Cerebellar cortex (tissue), 1 donor: ENCODE measurements around the gene TAB2.
"Not testable (repeated sequence)": the region's sequence is repeated elsewhere in the genome, so short reads cannot be mapped to it uniquely, and the experiment has no call there.

Source experiments
- DNase-seq: peaks from one replicate; pipeline ENCODE4 v3.0.0-alpha.2; 2015; ENCODE audit warnings: low spot score

The TAB2 gene

DNA sequence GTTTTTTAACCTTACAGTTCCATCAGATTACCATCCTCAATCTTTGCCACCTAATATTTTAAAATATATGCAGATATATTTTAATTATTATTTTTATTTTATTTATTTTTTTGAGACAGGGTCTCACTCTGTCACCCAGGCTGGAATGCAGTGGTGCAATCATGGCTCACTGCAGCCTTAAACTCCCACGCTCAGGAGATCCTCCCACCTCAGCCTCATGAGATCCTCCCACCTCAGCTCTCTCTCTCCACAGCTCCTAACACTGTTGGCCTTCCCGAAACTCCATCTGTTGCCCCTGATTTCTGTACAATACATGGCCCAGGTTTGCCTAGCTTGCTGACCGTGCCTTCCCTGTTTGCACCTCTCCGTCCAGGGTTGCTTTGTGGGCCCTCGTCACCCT, 4.4 kb upstream of the TAB2 start:
- no peak for DNase-seq

- no peak for DNase-seq
These were observed 3.7 kb upstream of the TAB2 start for GRCh38 chr6:149313861-149314260.

DNA sequence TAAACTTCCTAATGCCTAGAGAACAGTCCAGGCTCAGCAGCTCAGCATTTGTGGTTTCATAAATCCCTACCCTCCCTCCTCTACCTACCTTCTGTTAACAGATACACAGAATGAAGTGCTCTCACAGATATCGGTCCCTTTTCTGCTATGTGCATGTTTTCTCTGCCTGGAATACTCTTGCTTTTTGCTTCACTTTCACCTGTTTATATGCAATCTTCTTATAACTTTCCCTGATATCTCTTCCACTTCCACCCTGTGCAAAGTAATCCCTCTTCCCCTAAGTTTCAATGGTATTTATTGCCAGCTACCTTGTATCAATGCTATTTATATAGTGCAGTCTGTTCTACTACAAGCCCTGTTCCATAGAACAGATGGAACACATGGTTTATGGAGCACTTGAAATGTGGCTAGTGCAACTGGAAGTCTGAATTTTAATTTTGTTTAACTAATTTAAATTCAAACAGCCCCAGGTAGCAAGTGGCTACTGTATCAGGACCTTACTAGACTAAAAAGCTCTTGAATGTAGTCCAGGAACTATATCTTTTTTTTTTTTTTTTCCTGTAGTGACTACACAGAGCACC, 3.1 kb upstream of the TAB2 start:
- DNase-seq, result no peak

DNA sequence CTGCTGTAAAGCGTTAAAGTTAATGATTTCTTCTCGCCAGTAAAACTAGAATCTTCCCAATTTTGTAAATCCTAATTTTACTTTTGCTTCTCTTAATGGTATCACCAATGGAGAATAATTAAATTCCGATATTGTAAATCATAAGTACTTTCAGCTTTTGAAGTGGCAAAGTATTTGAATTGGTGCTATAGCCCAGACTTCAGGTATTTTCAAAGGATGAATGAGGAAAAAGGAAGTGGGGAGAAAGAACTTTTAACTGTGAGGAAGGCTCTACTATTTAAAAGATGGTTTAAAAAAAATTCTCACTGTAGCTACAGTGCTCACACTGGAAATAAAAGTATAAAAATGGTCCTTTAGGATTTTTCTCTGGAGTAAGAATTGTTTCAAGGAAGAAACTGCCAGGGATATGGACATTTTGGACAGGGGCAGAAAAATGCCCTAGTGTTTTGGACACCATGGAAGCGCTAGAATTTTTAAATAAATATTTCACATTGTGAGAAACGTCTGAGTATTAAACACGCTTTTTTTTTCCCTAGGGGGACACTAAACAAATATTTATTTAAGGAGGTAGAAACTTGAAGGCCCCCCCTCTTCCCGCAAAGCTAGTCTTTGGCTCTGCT, 1.3 kb upstream of the TAB2 start:
- DNase-seq, result no peak

DNA sequence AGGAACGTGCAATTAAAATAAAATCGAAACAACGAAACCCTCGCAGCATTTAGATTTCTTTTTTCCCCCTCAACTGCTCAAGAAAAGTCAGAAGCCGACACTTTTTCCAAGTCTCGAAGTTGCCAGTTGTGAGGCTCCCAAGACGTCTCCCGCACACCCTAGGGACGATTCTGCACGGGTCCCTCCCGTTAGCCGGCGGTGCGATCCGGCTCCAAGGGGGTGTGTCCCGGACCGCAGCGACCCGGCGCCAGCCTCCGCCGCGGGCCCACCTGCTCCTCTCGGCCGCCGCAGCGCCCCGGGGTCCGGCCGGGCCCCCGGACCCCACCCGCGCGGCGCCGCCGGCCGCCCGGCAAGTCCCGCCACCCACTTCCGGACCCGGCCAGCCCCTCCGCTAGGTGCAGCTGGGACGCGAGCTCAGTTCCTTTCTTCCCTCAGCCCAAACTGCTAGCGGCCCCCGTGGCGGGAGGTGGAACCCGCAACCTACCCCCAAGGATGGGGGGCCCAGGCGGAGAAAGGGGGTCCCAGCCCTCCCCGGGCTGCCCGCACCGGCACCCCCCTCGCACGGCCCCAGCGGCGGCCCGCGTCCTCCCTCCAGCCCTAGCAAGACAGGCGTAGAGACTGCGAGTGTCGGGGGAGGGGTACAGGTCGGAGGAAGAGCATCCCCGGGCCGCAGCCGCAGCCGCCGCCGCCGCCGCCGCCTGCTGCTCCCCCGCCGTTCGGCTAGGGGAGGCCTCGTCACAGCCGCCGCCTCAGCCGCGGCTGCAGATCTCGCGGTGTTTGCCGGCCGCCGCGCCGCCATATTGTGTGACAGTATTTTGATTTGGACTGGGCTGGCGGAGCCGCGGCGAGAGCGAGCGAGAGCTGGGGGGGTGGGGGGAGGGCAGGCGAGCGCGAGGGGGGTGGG, 520 bp upstream of the TAB2 start:
- peak; percentile 84 for DNase-seq

- peak; percentile 48 for DNase-seq
These were observed 1.2 kb downstream of the TAB2 start for GRCh38 chr6:149318581-149319286.

DNA sequence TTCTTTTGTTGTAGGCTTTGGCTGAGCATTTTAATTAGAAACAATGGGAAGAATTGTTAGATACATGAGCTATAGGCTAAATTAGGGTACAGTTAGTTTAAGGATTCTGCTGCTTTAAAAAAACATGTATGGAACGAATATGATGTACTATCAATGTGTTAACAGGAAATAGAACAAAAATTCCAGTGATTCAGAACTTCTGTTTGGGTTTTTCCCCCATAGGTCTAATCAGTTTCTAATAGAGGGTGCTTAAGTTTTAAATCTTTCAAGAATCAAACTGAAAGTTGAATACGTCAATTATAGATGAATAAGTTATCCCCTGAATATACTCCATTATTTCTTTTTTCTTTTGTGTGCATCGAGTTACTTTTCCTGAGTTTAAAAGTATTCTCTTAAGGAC, 1.9 kb downstream of the TAB2 start:
- DNase-seq, result no peak

GRCh38 chr6:149320016-149320415, 2.5 kb downstream of the TAB2 start:
- not testable (repeated sequence) for DNase-seq

DNA sequence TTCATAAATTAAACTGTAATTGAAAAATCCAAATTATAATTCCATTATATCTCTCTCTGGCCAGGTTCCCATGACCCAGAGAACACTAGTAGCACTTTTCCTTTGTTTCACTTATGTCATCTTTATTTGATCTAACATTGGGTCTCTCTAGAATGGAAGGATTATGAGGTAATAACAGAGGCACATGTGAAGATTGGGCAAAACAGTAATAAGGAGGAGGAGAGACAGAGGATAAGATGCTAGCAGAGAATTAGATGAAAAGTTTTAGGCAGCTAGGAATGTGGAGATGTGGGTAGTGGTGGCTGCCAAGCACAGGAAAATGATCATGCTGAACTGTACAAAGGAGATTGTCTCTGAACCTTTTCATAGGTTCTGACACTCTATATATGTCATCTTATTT, 3.3 kb downstream of the TAB2 start:
- DNase-seq, result no peak

DNA sequence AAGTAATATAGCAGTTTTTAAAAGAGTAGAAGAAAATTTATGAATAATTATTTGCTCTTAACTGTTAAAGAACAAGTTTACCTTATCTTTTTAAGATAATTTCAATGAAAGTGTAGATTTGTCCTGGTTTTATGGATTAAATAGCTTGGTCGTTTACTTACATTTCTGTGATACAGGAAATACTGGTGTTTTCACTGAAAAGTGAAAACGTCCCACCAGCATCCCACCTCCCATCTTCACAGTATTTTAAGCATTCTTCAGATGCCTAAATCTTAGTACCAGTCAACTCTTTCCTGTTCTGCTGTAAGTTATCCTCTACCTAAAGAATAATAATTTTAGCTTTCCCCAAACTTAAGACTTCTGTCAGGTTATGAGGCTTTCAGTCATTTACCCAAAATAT, 5.8 kb downstream of the TAB2 start:
- no peak for DNase-seq

GRCh38 chr6:149323925-149324324, 6.4 kb downstream of the TAB2 start:
- DNase-seq, result peak; percentile 55

DNA sequence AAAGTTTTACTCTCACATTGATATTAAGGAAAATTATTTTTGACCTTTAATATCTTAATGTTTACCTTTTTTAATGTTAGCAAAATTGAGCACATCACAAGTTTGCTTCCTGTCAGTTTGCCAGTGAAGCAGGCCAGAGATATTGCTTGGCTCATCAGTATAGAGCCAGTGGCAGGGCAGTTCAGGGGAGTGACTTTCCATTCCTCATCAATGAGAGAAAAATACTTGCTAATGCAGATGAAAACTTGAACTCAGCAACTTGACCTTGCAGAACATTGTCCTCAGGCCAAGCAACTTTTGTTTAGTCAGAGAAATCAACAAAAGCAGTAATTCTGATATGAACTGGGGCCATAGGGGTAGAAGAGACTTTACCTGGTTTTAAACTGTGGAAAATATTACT, 6.9 kb downstream of the TAB2 start:
- DNase-seq, result no peak

DNA sequence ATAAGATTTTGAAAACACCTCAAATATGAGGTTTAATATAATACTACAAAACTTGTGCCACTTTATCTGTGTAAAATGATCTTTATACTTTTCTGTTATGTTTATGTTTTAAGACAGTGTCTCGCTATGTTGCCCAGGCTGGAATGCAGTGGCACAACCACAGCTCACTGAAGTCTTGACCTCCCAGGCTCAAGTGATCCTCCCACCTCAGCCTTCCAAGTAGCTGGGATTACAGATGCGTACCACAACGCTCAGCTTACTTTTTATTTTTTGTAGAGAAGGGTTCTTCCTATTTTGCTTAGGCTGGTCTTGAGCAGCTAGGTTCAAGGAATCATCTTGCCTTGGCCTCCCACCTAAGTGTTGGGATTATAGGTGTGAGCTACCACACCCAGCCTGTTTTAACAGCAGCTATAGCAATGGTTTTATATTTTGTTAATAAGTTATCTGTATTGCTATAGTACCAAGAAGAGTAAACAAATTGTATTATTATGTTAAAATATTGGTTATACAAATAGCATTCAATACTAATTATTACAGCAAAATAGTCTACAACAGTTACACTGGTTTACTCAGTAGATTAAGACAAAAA, 8.2 kb downstream of the TAB2 start:
- no peak for DNase-seq

DNA sequence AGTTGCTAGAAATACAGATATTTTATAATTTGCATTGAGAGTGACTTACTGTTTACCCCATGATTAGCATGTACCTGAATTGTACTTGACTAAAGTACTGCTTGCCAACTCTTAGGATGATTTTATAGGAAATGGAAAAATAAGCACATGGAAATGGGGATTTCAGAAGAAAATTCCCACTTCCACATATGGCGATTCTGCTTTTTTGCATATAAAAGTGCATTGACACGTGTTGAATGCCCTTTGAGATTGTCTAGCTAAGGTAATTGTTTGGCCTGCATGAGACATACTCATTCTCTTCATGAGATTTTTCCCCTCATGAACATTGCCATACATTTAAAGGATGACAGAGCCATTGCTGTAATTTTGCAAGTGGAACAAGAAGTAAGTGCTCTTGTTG, 10.1 kb downstream of the TAB2 start:
- DNase-seq, result no peak

- DNase-seq, result no peak
These were observed 10.6 kb downstream of the TAB2 start for GRCh38 chr6:149328083-149328482.

DNA sequence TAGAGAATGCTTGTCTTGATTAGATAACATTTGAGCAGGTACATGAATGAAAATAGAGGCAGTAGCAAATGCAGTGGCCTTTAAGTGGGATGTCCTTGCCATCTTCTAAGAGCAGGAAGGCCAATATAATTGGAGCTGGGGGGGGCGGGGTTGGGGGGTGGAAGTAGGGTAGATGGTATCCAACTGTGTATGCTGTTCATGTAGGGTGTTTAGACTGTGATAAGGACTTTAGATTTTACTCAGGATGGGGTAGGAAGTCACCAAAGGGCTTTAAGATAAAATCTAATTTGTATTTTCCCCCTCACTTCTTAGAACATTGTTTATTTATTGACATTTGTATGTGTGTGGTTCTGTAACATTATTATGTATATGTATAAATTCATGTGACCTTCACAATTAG, 12.0 kb downstream of the TAB2 start:
- DNase-seq, result no peak

DNA sequence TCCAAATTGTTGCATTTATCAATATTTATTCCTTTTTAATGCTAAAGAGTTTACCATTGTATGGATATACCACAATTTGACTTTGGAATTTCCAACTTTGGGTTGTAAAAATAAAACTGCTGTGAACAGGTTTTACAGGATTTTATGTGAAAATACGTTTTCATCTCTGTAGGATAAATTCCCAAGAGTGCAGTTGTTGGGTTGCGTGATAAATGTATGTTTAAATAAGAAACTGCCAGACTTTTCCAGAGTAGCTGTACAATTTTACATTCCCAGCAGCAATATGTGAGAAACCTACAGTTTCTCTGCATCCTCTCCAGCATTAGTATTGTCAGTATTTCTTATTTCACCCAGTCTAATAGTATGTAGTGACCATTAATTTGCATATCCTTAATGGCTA, 12.6 kb downstream of the TAB2 start:
- DNase-seq, result no peak

- DNase-seq, result no peak
These were observed 13.7 kb downstream of the TAB2 start for GRCh38 chr6:149331043-149331807.

GRCh38 chr6:149331871-149332270, 14.4 kb downstream of the TAB2 start:
- no peak for DNase-seq

DNA sequence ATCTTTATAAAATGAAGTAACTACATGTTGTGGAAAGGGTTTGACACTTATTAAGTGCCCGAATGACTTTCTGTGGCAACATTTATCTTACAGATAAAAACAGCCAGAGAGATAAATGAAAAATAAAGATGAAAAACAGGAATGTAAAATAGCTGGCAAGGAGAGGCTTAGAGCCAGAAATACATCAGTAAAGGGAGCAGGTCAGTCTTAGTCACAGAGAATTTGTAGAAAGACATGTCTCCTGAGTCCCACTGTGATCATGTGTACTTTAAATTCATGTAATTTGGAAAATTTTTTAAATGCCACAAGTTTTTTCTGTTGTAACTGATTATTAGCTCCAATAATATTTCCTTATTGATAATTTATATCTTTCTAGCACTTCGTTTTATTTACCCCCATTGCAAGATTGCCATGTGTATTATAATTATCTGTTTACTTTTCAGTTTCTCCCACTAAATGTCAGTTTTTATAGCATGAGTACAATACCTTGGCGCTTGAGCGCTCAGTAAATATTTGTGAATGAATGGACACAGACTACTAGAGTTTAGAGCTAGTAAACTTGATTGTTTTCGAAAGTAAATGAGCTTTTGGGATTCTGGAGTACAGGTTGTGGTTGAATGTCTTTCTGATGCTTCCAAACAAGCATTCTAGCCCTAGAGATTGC, 15.2 kb downstream of the TAB2 start:
- DNase-seq, result no peak

DNA sequence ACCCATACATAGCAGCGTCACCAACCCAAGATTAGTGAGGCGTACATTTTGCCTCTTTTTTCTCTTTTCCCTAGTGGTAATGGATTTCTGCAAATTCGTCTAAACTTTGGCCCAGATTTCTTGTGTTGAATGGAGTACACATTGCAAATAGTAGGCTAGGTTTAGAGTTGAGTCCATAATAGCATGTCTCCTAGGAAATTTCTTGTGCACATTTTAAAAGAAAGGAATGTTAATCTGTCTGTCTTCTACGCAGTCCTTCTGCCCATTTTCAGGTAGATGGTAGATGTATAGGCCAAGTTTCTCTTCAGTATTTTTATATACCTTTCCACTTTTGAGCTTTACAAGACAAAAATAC, 15.7 kb downstream of the TAB2 start:
- no peak for DNase-seq
